ENCODE measurements around the gene RPA1.
"Not testable (repeated sequence)": the region's sequence is repeated elsewhere in the genome, so short reads cannot be mapped to it uniquely, and the experiment has no call there.

The RPA1 gene

DNA sequence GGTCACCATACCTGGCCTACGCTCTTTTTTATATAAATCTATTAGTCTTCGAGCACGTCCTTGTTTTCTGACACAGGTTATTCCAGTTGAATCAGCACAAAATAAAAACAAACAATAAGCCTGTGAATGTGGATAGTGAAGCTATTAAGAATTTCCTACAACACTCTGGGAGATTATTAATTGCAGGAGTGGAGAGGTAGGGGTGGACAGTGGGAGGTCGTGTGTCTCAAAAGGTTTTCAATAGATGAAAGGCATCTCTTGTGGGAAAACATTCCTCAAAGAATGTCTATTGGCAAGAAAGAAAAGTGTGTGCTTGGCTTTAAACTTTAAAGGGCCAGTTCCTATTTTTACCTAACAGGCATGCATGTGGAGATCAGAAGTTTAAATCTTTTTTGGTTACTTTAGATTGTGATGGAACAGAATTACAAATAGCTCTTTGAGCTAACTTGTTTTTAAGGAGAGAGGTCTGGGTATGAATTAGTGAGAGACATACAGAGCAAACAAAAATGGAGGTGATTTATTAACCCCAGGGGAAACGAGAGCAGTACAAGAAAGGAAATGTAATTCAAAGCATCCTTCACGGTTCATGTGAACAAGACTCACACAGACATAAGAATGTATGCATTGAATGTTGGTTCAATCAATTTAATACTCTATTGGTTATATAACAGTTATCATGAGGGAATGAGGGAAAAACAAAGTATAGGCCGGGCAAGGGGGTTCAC is 9.1 kb upstream of the RPA1 start:
- DNase-seq: no peak

DNA sequence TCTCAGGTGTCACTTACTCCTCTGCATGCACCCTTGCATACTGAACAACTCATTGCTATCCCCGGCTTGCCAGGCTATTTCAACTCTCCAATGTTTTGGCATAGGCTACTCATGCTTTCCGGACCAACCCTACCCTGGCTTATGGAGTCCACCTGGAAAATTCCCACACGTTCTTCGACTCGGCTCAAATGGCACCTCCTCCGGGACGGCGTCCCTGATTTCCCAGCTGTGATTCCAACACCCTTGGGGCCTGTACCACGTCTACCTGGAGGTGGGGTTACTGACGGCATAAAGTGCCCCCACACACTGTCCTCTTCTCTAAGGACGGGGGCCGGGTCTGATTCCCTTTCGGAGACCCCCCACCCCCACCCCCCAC is 601 bp upstream of the RPA1 start:
- no peak for DNase-seq

DNA sequence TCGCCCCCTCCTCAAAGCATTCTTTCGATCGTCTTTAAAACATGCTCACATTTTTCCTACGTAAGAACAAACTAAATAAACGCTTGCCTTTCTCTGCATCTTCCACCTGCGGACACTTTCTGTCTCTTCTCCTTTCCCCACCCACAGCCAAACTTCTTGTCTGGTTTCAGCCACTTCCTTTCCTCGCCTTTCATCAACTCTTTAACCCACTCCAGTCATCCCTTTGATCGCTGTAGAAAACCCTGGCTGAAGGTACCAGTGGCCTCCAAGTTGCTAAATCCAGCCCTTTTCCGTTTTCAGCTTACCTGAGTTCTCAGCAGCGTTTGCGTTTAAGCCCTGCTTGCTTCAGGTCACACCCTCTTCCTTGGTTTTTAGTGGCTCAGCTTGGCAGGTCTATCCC is 483 bp downstream of the RPA1 start:
- DNase-seq: no peak

DNA sequence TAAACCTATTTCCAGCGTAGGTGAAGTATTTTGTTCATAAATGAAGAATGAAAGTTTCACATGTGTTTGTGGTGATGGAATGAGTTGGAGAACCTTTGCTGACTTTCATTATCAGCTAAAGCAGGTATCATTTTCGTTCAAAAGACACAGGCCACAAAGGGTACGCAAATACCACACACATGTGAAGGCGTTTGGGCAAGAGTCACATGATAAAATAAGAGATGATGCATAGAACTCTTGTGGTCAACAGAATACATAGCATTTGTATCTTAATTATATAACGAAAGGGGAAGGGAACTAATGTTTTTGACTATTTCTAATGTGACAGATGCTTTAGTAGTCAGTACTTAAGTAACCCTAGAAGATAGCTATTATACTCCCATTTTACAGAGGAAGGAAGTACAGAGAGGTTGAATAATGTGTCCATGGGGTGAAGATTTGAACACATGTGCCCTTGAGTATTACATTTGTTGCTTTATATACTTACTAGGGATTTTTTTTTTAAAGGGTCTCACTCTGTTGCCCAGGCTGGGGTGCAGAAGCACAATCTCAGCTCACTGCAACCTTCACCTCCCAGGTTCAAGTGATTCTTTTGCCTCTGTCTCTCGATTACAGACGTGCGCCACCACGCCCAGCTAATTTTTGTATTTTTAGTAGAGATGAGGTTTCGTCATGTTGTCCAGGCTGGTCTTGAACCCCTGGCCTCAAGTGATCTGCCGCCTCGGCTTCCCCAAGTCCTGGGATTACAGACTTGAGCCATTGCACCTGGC is 4.8 kb downstream of the RPA1 start:
- no peak for DNase-seq

DNA sequence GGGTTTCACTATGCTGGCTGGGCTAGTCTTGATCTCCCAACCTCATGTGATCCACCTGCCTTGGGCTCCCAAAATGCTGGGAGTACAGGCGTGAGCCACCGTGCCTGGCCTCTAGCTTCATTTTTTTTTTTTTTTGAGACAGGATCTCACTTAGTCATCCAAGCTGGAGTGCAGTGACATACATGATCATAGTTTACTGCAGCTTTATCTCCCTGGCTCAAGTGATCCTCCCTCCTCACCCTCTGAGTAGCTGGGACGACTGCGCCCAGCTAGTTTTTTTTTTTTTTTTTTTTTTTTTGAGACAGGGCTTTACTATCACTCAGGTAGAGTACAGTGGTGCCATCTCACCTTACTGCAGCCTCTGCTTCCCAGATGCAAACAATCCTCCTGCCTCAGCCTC is 9.7 kb downstream of the RPA1 start:
- no peak for DNase-seq

DNA sequence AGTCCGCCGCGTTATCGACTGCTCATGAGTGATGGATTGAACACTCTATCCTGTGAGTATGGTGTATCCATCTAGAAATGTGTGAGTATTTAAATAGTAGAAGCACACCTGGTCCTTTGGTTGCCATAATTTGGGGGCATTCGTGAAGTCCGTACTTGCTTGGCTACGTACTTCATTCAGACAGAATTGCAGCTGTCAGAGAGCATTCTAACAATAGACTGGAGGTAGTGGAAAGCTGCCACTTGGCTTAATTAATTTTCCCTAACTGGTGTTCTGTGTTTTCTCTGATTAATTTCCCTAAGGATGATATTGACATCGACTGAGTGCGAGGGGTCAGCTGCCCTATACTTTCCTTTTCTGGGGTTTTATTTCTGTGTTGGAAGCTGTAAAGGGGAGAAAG is 14.1 kb downstream of the RPA1 start:
- no peak for DNase-seq

DNA sequence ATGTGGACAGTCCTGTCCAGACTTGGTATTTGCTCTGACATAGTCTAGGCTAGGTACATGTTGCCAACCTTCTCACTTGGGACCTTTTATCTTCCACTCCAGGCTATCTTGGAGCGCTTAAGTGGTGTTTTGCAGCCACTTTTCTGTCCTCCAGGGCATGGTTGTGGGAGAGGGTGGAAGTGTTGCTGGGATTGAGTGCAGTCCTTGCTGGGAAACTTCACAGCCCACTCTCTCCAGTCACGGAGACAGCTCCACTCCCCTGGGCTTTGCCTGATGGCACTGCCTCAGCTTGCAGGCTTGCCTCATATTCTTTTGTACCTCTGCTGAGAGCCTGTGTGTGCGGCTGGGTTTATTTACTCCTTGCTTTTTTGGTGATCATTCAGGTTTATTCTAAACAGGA is 17.4 kb downstream of the RPA1 start:
- DNase-seq: no peak

DNA sequence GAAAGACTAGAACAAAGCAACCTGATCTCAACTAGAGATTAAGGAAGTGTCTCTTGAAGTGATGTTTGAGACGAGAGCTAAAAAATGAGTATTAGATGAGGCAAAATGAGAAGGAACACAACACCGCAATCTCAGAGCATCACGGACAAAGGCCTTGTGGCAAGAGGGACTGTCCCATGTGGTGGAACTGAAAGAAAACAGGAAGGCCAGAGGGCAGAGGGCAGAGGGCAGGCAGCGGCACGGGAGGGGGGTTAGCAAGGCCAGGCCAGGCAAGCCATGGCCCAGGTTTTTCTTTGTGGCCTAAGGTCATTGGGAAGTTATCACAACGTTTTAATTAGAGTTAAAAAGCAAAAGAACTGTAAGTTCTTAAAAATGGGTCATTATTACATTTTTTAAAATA is 22.5 kb downstream of the RPA1 start:
- no peak for DNase-seq

DNA sequence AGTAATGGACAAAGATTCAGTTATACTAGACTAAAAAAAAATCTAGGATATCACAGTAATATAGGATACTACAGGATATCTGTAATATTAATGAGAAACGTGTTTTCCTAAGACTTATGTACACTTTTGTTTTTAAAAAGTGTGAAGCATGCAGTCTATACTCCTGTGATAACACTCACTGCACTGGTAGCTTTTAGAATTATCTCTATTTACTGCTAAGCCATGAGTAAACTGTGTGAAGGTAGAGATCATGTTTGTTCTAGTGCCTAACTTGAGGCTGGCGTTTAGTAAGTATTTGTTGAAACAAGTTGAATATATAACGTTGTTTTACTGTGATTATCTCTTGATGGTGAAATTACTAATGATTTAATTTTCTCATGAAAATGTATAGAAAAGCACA is 23.9 kb downstream of the RPA1 start:
- no peak for DNase-seq

DNA sequence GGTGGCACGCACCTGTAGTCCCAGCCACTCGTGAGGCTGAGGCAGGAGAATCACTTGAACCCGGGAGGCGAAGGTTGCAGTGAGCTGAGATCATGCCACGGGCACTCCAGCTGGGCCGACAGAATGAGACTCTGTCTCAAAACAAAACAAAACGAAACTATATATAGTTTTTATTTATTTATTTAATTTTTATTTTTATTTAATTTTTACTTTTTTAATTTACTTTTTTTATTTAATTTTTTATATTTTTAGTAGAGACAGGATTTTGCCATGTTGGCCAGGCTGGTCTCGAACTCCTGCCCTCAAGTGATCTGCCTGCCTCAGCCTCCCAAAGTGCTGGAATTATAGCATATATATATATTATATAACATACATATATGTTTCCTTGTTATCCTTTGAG is 26.7 kb downstream of the RPA1 start:
- DNase-seq: not testable (repeated sequence)

DNA sequence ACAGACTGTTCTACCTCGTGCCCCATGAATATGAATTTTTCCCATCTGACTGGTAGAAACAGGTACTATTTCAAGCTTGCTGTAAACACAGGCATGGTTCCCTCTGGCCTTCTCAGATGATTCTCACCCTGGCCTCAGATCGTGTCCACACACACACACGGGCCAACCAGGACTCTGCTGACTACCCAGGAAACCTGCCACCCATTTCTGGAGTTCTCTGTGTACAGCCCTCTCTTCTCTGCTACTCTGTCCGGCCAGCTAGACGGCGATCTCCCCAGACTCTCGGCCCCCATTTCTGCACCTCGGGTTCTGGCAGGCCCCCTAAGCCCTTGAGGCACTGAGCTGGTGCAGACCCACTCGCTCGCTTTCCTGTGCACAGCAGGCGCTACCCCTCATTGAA is 31.2 kb downstream of the RPA1 start:
- DNase-seq: no peak

DNA sequence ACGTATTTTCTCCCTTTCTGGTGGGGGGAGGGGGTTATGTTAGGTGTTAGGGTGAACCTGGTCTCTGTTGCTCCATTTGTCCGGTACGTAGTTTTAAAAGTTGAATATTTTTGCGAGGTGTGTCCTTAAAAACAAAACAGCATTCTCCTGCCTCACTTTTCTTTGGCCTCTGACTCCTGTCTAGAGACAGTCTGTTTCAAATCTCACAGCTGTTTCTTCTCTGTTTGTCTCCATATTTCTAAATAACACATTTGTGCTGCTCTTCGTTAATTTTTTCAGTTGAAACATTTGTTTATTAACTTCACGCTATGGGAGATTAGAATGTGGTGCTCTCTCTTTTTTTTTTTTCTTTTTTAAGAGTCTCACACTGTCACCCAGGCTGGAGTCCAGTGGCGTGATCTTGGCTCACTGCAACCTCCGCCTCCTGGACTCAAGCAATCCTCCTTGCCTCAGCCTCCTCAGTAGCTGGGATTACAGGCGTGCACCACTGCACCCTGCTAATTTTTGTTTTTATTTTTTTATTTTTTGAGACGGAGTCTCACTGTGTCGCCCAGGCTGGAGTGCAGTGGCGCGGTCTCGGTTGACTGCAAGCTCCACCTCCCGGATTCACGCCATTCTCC is 31.7 kb downstream of the RPA1 start:
- DNase-seq: no peak

DNA sequence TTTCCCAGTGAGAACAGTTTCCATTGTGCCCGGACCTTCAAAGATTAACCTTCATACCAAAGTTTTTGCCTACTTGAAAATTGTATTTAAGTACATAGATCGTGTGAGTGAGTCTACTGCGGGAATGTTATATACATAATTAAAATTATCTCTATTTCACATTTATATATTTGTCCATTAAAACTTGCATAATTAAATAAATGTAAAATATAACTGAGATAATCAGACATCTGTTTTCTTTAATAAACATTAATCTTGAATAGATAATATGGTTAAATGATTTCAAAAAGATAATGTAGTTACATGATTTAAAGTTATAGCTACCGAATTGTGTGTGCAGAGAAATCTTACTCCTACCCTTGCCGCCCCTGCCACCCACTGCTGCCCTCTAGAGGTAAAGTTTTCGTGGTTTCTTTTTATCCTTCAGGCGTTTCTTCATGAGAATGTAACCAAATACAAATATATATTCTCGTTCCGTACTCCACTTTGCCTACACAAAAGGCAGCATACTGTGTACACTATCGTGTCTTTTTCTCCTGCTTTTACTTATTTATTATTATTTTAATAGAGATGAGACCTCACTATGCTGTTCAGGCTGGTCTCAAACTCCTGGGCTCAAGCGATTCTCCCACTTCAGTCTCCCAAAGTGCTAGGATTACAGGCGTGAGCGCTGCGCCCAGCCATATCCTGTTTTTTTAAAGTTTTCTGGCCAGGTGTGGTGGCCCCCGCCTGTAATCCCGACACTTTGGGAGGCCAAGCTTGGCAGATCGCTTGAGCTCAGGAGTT is 35.6 kb downstream of the RPA1 start:
- DNase-seq: no peak

DNA sequence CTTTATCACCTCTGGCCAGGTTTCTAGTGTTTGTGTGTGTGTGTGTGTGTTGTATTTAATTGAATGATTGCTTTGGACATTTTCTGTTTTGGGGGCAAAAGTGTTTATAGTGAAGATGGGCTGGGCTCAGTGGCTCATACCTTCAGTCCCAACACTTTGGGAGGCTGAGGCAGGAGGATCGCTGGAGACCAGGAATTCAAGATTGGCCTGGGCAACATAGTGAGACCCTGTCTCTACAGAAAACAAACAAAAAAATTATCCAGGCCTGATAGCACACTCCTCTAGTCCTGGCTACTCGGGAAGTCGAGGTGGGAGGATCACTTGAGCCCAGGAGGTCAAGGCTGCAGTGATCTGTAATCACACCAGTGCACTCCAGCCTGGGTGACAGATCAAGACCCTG is 37.5 kb downstream of the RPA1 start:
- DNase-seq: no peak

DNA sequence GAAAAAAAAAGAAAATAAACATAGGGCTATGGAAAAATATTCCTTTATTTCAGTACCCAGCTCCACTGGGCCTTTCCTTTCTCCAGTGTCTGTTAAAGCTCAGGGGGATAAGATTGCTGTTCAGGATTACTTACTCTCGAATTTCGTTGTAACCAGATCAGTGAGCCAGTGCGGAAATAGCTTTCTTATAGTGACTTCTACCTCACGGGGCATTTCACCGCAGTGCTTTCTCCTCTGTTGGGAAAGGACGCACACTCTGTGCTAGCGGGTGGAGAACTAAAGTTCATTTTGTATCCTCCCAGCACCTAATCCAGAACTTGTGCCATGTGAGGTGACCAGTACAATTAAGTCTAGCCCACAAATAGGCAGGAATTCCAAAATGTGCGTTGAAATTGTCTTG is 38.3 kb downstream of the RPA1 start:
- DNase-seq: no peak

DNA sequence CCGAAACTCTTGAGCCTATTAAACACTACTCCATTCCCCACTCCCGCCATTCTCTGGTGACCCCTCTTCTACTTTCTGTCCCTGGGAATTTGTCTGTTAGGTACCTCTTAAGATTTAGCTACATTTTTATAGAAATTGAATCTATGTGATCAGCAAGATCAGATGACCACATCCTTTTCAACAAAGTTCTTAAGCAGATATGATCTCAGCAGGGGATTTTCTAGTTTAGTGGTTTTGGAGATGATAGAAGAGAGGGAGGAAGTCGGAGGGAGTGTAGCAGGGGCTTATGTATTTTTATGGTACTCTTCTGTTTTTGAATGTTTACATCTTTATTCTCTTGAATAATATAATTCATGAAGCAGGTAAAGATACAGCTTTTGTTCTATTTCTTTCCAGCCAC is 40.8 kb downstream of the RPA1 start:
- no peak for DNase-seq

DNA sequence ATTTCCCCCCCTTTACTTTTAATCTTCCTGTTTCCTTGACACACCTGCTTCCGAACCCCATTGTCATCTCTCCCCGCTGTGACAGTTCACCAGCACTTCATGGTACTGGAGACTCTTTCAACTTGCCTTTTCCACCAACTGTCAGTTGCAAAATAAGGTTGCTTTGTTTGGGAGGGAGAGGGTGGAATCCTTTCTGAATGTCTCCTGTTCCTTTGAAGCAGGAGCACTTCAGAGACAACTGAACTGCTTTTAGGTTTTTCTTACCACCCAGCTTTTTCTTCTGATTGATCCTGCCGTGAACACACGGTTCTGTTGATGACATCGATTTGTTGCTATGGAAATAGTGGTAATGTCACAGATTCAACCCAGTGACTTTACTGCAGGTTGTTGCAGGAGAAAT is 42.0 kb downstream of the RPA1 start:
- DNase-seq: no peak

DNA sequence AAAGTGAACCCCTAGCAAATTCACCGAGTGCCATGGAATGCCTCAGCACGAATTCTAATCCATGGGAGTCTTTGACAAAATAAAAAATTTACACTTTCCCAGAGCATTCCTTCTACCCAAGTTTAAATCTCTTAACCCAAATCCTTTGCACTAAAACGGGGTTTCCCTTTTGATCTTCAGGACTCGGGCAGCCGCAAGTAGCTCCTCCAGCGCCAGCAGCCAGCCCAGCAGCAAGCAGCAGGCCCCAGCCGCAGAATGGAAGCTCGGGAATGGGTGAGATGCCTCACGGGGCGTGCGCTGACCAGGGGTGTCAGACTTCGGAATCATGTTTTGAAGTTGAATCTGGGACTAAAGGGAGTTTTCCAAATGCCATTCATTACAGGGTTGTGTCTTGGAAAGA is 42.4 kb downstream of the RPA1 start:
- no peak for DNase-seq

DNA sequence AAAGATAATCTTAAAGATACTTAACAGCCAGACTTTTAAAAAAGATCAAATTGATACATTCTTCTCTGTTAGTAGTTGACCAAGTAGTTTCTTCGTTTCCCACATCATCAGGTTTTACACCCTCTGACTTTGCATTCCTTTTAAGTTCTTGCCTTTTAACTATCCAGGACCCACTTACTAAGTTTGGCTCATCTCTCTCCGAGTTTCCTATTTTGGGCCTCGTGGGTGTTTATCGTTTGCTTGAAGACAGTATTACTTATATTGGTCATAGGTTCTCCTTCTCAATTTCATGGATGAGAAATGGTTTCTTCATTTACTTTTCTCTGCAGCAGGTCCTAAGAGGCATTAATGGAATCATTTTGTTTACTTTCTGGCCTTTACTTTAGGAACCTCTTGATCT is 43.2 kb downstream of the RPA1 start:
- DNase-seq: no peak

DNA sequence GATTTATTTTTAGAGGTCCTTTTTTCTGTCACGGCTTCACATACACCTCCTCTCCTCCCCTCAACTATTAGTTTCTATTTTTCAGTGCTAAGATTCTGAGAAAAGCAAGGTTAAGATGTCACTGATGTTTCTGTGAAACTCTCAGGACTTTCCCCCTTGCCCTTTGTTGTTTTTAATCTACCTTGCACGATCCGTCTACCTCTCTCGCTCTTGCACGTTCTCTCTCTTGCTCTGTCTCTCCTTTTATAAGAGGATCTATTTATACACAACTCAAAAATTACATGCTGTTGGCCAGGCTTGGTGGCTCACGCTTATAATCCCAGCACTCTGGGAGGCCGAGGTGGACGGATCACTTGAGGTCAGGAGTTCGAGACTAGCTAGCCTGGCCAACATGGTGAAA is 43.6 kb downstream of the RPA1 start:
- DNase-seq: no peak

DNA sequence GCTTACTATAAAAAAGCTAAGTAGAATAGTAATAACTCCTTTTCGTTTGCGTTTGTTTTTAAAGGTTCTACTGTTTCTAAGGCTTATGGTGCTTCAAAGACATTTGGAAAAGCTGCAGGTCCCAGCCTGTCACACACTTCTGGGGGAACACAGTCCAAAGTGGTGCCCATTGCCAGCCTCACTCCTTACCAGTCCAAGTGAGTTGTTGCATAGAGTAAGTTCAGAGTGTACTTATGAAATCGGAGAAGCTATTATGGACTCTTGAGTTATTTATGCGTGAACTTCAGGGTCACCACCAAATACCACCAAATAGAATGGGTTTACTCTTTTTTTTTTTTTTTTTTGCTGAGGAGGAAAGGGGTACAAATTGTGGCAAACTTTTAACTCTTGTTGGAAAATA is 45.8 kb downstream of the RPA1 start:
- no peak for DNase-seq

DNA sequence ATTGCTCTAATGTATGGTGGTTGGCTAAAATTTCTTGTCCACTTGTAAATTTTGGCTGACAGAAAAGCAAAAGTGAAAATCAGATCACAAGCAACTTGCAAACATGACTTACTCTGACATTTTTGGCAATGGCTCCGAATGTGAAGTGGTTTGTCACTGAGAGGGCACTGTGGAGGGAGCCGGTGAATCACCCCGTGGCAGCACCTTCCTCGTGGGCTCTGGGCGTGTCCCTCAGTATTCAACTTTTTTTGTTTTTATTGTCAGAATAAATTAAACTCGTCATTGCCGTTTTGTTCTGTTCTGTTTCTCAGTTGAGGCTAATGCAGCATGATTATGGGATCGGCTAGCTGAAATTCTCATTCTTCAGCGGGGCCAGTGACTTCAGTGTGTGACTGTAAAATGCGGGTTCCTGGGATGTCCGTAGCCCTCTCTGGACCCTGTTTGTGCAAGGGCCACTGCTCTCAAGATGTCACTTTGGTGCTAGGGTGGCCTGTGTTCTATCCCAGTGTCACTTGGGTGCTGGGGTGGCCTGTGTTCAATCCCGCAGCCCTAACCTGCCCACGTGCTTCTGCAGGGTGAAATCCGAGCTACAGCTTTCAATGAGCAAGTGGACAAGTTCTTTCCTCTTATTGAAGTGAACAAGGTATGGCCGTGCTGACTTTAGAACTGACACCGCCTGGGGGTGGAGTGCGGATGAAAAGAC is 48.8 kb downstream of the RPA1 start:
- DNase-seq: no peak
